Lower leg skin (tissue), 3 donors: ENCODE measurements around the gene PAK4.

Source experiments
- POLR2A ChIP-seq, 2 donors: fragments of 450-650 bp; IDR thresholded peaks; one replicate each; pipeline ENCODE4 v1.6.1; 2016 to 2017; ENCODE audit warnings: antibody characterized with exemption in 2 of 2, mild to moderate bottlenecking in 1 of 2, moderate library complexity in 1 of 2
- TF ChIP-seq, protein P1 (sequence below), 3 donors: fragments of 450-650 bp; IDR thresholded peaks; one replicate each; pipeline ENCODE4 v1.5.1; 2016; ENCODE audit warnings: antibody characterized with exemption in 3 of 3, mild to moderate bottlenecking in 3 of 3, moderate library complexity in 2 of 3

DNA sequence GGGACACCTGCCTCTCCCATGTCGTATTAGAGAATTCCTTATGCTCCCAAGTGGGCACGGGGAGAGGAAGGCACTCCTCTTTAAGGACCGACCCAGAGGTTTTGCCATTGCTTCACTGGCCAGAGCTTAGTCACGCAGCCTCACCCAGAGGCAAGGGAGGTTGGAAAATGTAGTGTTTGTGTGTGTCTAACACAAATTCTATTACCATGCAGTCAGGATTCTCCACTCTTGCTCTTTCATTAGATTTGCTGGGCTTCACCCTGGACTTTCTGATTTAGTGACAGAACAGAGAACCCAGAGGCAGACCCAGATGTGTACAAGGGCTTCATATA, 56.6 kb downstream of the PAK4 start:
- TF ChIP-seq, protein P1, sequence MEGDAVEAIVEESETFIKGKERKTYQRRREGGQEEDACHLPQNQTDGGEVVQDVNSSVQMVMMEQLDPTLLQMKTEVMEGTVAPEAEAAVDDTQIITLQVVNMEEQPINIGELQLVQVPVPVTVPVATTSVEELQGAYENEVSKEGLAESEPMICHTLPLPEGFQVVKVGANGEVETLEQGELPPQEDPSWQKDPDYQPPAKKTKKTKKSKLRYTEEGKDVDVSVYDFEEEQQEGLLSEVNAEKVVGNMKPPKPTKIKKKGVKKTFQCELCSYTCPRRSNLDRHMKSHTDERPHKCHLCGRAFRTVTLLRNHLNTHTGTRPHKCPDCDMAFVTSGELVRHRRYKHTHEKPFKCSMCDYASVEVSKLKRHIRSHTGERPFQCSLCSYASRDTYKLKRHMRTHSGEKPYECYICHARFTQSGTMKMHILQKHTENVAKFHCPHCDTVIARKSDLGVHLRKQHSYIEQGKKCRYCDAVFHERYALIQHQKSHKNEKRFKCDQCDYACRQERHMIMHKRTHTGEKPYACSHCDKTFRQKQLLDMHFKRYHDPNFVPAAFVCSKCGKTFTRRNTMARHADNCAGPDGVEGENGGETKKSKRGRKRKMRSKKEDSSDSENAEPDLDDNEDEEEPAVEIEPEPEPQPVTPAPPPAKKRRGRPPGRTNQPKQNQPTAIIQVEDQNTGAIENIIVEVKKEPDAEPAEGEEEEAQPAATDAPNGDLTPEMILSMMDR (IDR thresholded peaks at IDR 0.05) = no peak
- TF ChIP-seq POLR2A (IDR thresholded peaks at IDR 0.05) = no peak
